Measurements from ENCODE around the gene TEX2. TPM values are rescaled to one million over a fixed set of nuclear protein-coding genes. Genes with fewer than 3 reads are reported as not detected.

TEX2 gene
- polyA plus RNA-seq, 3 donors: 6.5 to 8.7 (median 7.8) TPM

DNA sequence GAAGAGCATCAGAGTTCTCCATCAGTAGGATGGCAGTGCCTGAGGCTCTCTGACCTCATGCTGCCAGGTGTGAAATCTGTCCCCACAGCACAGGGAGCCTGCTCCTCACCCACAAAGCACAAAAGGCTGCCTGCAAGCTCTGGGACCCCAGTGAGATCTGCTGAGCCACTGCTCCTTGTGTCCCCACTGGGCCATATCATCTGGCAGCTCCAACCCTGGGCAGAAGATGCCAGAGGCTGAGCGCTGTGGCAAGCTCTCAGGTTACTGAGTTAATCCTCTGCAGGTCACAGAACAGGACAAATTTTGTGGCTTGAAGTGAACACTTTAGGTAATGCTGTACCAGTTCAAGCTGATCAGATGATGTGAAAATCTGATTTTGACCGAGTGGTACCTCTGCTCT, 106.4 kb downstream of the TEX2 start:
- Histone ChIP-seq H3K36me3 (replicated peaks in 1 of 2; ENCODE audit: control insufficient read depth in 1 of 2, insufficient read depth in 2 of 2, low read length in 2 of 2) (peaks cover 31 to 90% of the 10 kb centered on the region in 2 donors), H3K9me3 (replicated peaks in 1 of 2; ENCODE audit: control insufficient read depth in 1 of 2, insufficient read depth in 1 of 2, low read length in 2 of 2) (no peaks in the 10 kb centered on the region), H3K4me3 (replicated peaks in 1 of 3; ENCODE audit: low read depth in 2 of 3, low read length in 3 of 3) (no peak overlapping the region), H3K9ac (ENCODE audit: insufficient read depth, low read length, poor library complexity, severe bottlenecking) (no peak overlapping the region), H3K27ac (ENCODE audit: low read depth in 1 of 2, low read length in 2 of 2) (peak overlapping the region in 1 of 2 donors; percentile 55), H3K27me3 (ENCODE audit: control insufficient read depth in 2 of 2, insufficient read depth in 2 of 2, low read length in 2 of 2) (no peaks in the 10 kb centered on the region), H3K79me2 (ENCODE audit: insufficient read depth, low read length) (no peaks in the 10 kb centered on the region), H3K4me2 (replicated peaks; ENCODE audit: extremely low read depth, low read length, poor library complexity, severe bottlenecking) (no peak overlapping the region), H2AFZ (ENCODE audit: insufficient read depth, low read depth, low read length, poor library complexity, severe bottlenecking) (no peak overlapping the region), H3K4me1 (ENCODE audit: control insufficient read depth in 1 of 2, insufficient read depth in 2 of 2, low read length in 2 of 2) (peaks cover 12 to 17% of the 10 kb centered on the region in 2 donors), H4K20me1 (ENCODE audit: insufficient read depth, low read length) (no peaks in the 10 kb centered on the region)
- Mint-ChIP-seq H3K4me3 (no peak overlapping the region), H3K27me3 (ENCODE audit: low read depth in 3 of 3) (no peaks in the 10 kb centered on the region), H3K36me3 (peaks cover 61 to 62% of the 10 kb centered on the region in 2 donors), H3K27ac (peak overlapping the region in 1 of 7 donors; percentile 12), H3K4me1 (peaks cover 18% of the 10 kb centered on the region), H3K9me3 (no peaks in the 10 kb centered on the region)
- intact Hi-C loops (cut with micrococcal nuclease): no loop called here
- no peak for DNase-seq
- WGBS (ENCODE audit: insufficient coverage): 100% methylated on average over 2 of the region's 2 CpGs
- TF ChIP-seq CTCF (IDR thresholded peaks at IDR 0.05): no peak

GRCh38 chr17:64155751-64156544, 107.1 kb downstream of the TEX2 start:
- Histone ChIP-seq H3K9ac (ENCODE audit: insufficient read depth, low read length, poor library complexity, severe bottlenecking) (no peak overlapping the region), H4K20me1 (ENCODE audit: insufficient read depth, low read length) (no peaks in the 10 kb centered on the region), H3K4me1 (ENCODE audit: control insufficient read depth in 1 of 2, insufficient read depth in 2 of 2, low read length in 2 of 2) (peaks cover 12 to 18% of the 10 kb centered on the region in 2 donors), H3K27ac (ENCODE audit: low read depth in 1 of 2, low read length in 2 of 2) (peak overlapping the region; percentile 11 to 55), H2AFZ (ENCODE audit: insufficient read depth, low read depth, low read length, poor library complexity, severe bottlenecking) (no peak overlapping the region), H3K9me3 (replicated peaks in 1 of 2; ENCODE audit: control insufficient read depth in 1 of 2, insufficient read depth in 1 of 2, low read length in 2 of 2) (no peaks in the 10 kb centered on the region), H3K27me3 (ENCODE audit: control insufficient read depth in 2 of 2, insufficient read depth in 2 of 2, low read length in 2 of 2) (no peaks in the 10 kb centered on the region), H3K4me3 (replicated peaks in 1 of 3; ENCODE audit: low read depth in 2 of 3, low read length in 3 of 3) (no peak overlapping the region), H3K36me3 (replicated peaks in 1 of 2; ENCODE audit: control insufficient read depth in 1 of 2, insufficient read depth in 2 of 2, low read length in 2 of 2) (peaks cover 31 to 89% of the 10 kb centered on the region in 2 donors), H3K4me2 (replicated peaks; ENCODE audit: extremely low read depth, low read length, poor library complexity, severe bottlenecking) (no peak overlapping the region), H3K79me2 (ENCODE audit: insufficient read depth, low read length) (no peaks in the 10 kb centered on the region)
- Mint-ChIP-seq H3K27ac (peak overlapping the region in 6 of 7 donors; percentile 15 to 76 (median 46)), H3K27me3 (ENCODE audit: low read depth in 3 of 3) (no peaks in the 10 kb centered on the region), H3K36me3 (peaks cover 61 to 64% of the 10 kb centered on the region in 2 donors), H3K9me3 (no peaks in the 10 kb centered on the region), H3K4me3 (no peak overlapping the region), H3K4me1 (peaks cover 18% of the 10 kb centered on the region)
- peak in 2 of 3 donors; percentile 21 to 52 for DNase-seq
- TF ChIP-seq CTCF (IDR thresholded peaks at IDR 0.05): no peak
- intact Hi-C loops (cut with micrococcal nuclease): no loop called here
- 94% methylated on average over 8 of the region's 11 CpGs for WGBS (ENCODE audit: insufficient coverage)

Data from CD14-positive monocyte (primary cell).